H9 (cell line): Measurements from ENCODE around the gene LETM1. TPM values are rescaled to one million over a fixed set of nuclear protein-coding genes. Genes with fewer than 3 reads are reported as not detected.

Source experiments
- DNase-seq: peaks from one replicate; pipeline ENCODE4 v3.0.0-alpha.2; 2017
- H2AFZ ChIP-seq: one replicate; pipeline ENCODE4 v1.6.1; 2013; ENCODE audit warnings: mild to moderate bottlenecking, low read length, control low read depth, moderate library complexity
- H2AK5ac ChIP-seq: 2 replicates; pipeline ENCODE4 v1.6.1; 2013; ENCODE audit warnings: low read length, control low read depth, mixed read lengths; ENCODE audit not compliant: insufficient read length
- H2BK120ac ChIP-seq: one replicate; pipeline ENCODE4 v1.6.1; 2013; ENCODE audit warnings: low read depth, mild to moderate bottlenecking, low read length, control low read depth, inconsistent platforms; ENCODE audit not compliant: poor library complexity, severe bottlenecking
- H2BK12ac ChIP-seq: 2 replicates; pipeline ENCODE4 v1.6.1; 2013; ENCODE audit warnings: low read length, control low read depth, mixed read lengths, low read depth; ENCODE audit not compliant: insufficient read length
- H2BK15ac ChIP-seq: 2 replicates; pipeline ENCODE4 v1.6.1; 2013; ENCODE audit warnings: low read depth, low read length, control low read depth
- H2BK20ac ChIP-seq: one replicate; pipeline ENCODE4 v1.6.1; 2013; ENCODE audit warnings: low read depth, mild to moderate bottlenecking, low read length, control low read depth, inconsistent platforms; ENCODE audit not compliant: poor library complexity, severe bottlenecking
- H2BK5ac ChIP-seq: 2 replicates; pipeline ENCODE4 v1.6.1; 2013; ENCODE audit warnings: low read length, control low read depth, mixed read lengths; ENCODE audit not compliant: insufficient read length
- H3K14ac ChIP-seq: 2 replicates; pipeline ENCODE4 v1.6.1; 2013; ENCODE audit warnings: low read length, control low read depth; ENCODE audit not compliant: insufficient read depth
- H3K18ac ChIP-seq: 2 replicates; pipeline ENCODE4 v1.6.1; 2013; ENCODE audit warnings: low read depth, mild to moderate bottlenecking, mixed read lengths, low read length, control low read depth; ENCODE audit not compliant: insufficient read length
- H3K23ac ChIP-seq: 2 replicates; pipeline ENCODE4 v1.6.1; 2013; ENCODE audit warnings: low read length, control low read depth, mixed read lengths, low read depth; ENCODE audit not compliant: insufficient read length
- H3K23me2 ChIP-seq: 2 replicates; pipeline ENCODE4 v1.6.1; 2013; ENCODE audit warnings: low read depth, mild to moderate bottlenecking, mixed read lengths, low read length, control low read depth; ENCODE audit not compliant: insufficient read length, poor library complexity, severe bottlenecking
- H3K27ac ChIP-seq: 2 replicates; pipeline ENCODE4 v1.5.1; 2013; ENCODE audit warnings: low read length, control low read depth, mixed read lengths, low read depth; ENCODE audit not compliant: insufficient read length
- H3K27me3 ChIP-seq: 2 replicates; pipeline ENCODE4 v1.6.1; 2013; ENCODE audit warnings: low read length, control low read depth, inconsistent platforms; ENCODE audit not compliant: insufficient read depth
- H3K4ac ChIP-seq: 2 replicates; pipeline ENCODE4 v1.6.1; 2013; ENCODE audit warnings: low read depth, mild to moderate bottlenecking, control low read depth, inconsistent platforms, low read length, moderate library complexity
- H3K4me1 ChIP-seq: 2 replicates; pipeline ENCODE4 v1.6.1; 2013; ENCODE audit warnings: low read length, control low read depth, inconsistent platforms; ENCODE audit not compliant: insufficient read depth
- H3K4me2 ChIP-seq: 2 replicates; pipeline ENCODE4 v1.6.1; 2013; ENCODE audit warnings: low read length, control low read depth, mixed read lengths; ENCODE audit not compliant: insufficient read length, insufficient read depth
- H3K56ac ChIP-seq: 2 replicates; pipeline ENCODE4 v1.6.1; 2013; ENCODE audit warnings: low read depth, mild to moderate bottlenecking, mixed read lengths, low read length, control low read depth; ENCODE audit not compliant: insufficient read length
- H3K79me1 ChIP-seq: 2 replicates; pipeline ENCODE4 v1.6.1; 2013; ENCODE audit warnings: low read depth, mild to moderate bottlenecking, moderate library complexity, low read length, control low read depth, inconsistent platforms; ENCODE audit not compliant: insufficient read depth, poor library complexity, severe bottlenecking
- H3K79me2 ChIP-seq: 2 replicates; pipeline ENCODE4 v1.6.1; 2013; ENCODE audit warnings: low read length, control low read depth, inconsistent platforms; ENCODE audit not compliant: insufficient read depth
- H3K9ac ChIP-seq: 2 replicates; pipeline ENCODE4 v1.6.1; 2013; ENCODE audit warnings: low read length, control low read depth, mixed read lengths; ENCODE audit not compliant: insufficient read length; ENCODE audit errors: extremely low read depth
- H3K9me3 ChIP-seq: one replicate; pipeline ENCODE4 v1.6.1; 2013; ENCODE audit warnings: low read depth, low read length, inconsistent platforms; ENCODE audit not compliant: control insufficient read depth
- H3T11ph ChIP-seq: one replicate; pipeline ENCODE4 v1.6.1; 2013; ENCODE audit warnings: mild to moderate bottlenecking, low read length, control low read depth, inconsistent platforms
- H4K20me1 ChIP-seq: one replicate; pipeline ENCODE4 v1.6.1; 2013; ENCODE audit not compliant: control insufficient read depth, insufficient read length, insufficient read depth
- H4K5ac ChIP-seq: 2 replicates; pipeline ENCODE4 v1.6.1; 2013; ENCODE audit warnings: low read depth, mild to moderate bottlenecking, mixed read lengths, low read length, control low read depth; ENCODE audit not compliant: insufficient read length
- H4K8ac ChIP-seq: replicated peaks from 2 replicates; pipeline ENCODE4 v1.6.1; 2013; ENCODE audit warnings: low read length, control low read depth, mixed read lengths, low read depth; ENCODE audit not compliant: insufficient read length
- H4K91ac ChIP-seq: 2 replicates; pipeline ENCODE4 v1.6.1; 2013; ENCODE audit warnings: low read depth, mild to moderate bottlenecking, moderate library complexity, mixed read lengths, low read length, control low read depth; ENCODE audit not compliant: insufficient read length
- H3K27ac Mint-ChIP-seq, 3 experiments: 2 replicates in 2 of 3; 3 replicates in 1 of 3; pipeline ENCODE4 v1.8.0; 2020 to 2021; ENCODE audit warnings: mixed read lengths in 3 of 3, mild to moderate bottlenecking in 1 of 3, moderate library complexity in 1 of 3
- H3K27me3 Mint-ChIP-seq: 2 replicates; pipeline ENCODE4 v1.8.0; 2021; ENCODE audit warnings: low read depth, mild to moderate bottlenecking, moderate library complexity, mixed read lengths
- H3K36me3 Mint-ChIP-seq, 3 experiments: 2 replicates in 2 of 3; 3 replicates in 1 of 3; pipeline ENCODE4 v1.8.0; 2020 to 2021; ENCODE audit warnings: low read depth in 3 of 3, mixed read lengths in 3 of 3; ENCODE audit not compliant: insufficient read depth in 1 of 3
- H3K4me1 Mint-ChIP-seq, 2 experiments: 2 replicates each; pipeline ENCODE4 v1.8.0; 2020; ENCODE audit warnings: mixed read lengths in 2 of 2
- H3K4me3 Mint-ChIP-seq, 2 experiments: 2 replicates in 1 of 2; 3 replicates in 1 of 2; pipeline ENCODE4 v1.8.0; 2020 to 2021; ENCODE audit warnings: mild to moderate bottlenecking in 2 of 2, mixed read lengths in 2 of 2, moderate library complexity in 1 of 2
- H3K9me3 Mint-ChIP-seq, 2 experiments: 2 replicates in 1 of 2; 3 replicates in 1 of 2; pipeline ENCODE4 v1.8.0; 2020; ENCODE audit warnings: mild to moderate bottlenecking in 2 of 2, mixed read lengths in 2 of 2, moderate library complexity in 1 of 2
- CTCF ChIP-seq: fragments of 200-600 bp; sonication (generic); conservative IDR thresholded peaks from 3 replicates; pipeline ENCODE4 v1.8.0; 2021; ENCODE audit warnings: antibody characterized with exemption, mild to moderate bottlenecking
- WGBS: extraction: QIAGEN DNeasy Blood & Tissue Kit; methylation state at CpG from one replicate; pipeline ENCODE4 v1.1.7; 2013; ENCODE audit warnings: missing lambda C conversion rate, low lambda C conversion rate, mixed read lengths; ENCODE audit not compliant: insufficient read length; ENCODE audit errors: extremely low coverage; 5-methylcytosine and 5-hydroxymethylcytosine counted together
- total RNA-seq: library from RNA; stranded (reverse); gene quantifications from 2 replicates; pipeline ENCODE4 v1.2.1, GENCODE V29; 2021

LETM1 gene
- total RNA-seq, 1 experiment from 2014 or later: 43.4 TPM

- H2BK15ac ChIP-seq: no peak within 1 kb of the TSS
- no peak within 1 kb of the TSS for H4K91ac ChIP-seq
- H2AK5ac ChIP-seq: no peak within 1 kb of the TSS
- no peak within 1 kb of the TSS; the same call in 1 of the 2 replicates for H3K14ac ChIP-seq
- H3K9me3 ChIP-seq: no peaks in the 10 kb centered on the region
- H2BK20ac ChIP-seq: no peak within 1 kb of the TSS
- peak; percentile 86 for DNase-seq
- no peak within 1 kb of the TSS for H3K27ac Mint-ChIP-seq
- no peak within 1 kb of the TSS for H2BK120ac ChIP-seq
- H4K5ac ChIP-seq: no peak within 1 kb of the TSS
- H3K18ac ChIP-seq: no peak within 1 kb of the TSS
- peak within 1 kb of the TSS; percentile 25 for H3K4me2 ChIP-seq
- no CpG with 5 or more reads among the region's 95 CpGs for WGBS
- H3K23ac ChIP-seq: no peak within 1 kb of the TSS
- H4K8ac ChIP-seq: no peak within 1 kb of the TSS
- H3K27me3 ChIP-seq: peaks cover 2% of the 10 kb centered on the region; the same call in 1 of the 2 replicates
- no peak within 1 kb of the TSS for H2AFZ ChIP-seq
- no peaks in the 10 kb centered on the region for H4K20me1 ChIP-seq
- peaks cover 38% of the 10 kb centered on the region for H3K27me3 Mint-ChIP-seq
- peak within 1 kb of the TSS; percentile 64 to 77 for H3K4me3 Mint-ChIP-seq
- H3K4me1 ChIP-seq: no peaks in the 10 kb centered on the region
- H3K79me2 ChIP-seq: no peaks in the 10 kb centered on the region
- H3K9ac ChIP-seq: no peak within 1 kb of the TSS
- H3K4me1 Mint-ChIP-seq: peaks cover 11 to 25% of the 10 kb centered on the region in 2 experiments
- H3K4ac ChIP-seq: no peak within 1 kb of the TSS
- peaks cover 0 to 6% (median 5%) of the 10 kb centered on the region in 3 experiments; a peak in 1 of 7 replicates for H3K36me3 Mint-ChIP-seq
- no peak within 1 kb of the TSS for H3K27ac ChIP-seq
- no peaks in the 10 kb centered on the region for H3K79me1 ChIP-seq
- H2BK5ac ChIP-seq: no peak within 1 kb of the TSS
- TF ChIP-seq CTCF: no peak
- no peak within 1 kb of the TSS for H2BK12ac ChIP-seq
- no peak within 1 kb of the TSS for H3K56ac ChIP-seq
- peaks cover 7% of the 10 kb centered on the region for H3K23me2 ChIP-seq
- H3T11ph ChIP-seq: no peak within 1 kb of the TSS
- no peaks in the 10 kb centered on the region for H3K9me3 Mint-ChIP-seq
Observed at GRCh38 chr4:1792832-1793495, 63.0 kb downstream of the LETM1 start, which contains the start of gene FGFR3. Gene FGFR3, plus strand, starts transcription at chr4:1793293. Its CDS starts 642 bp downstream, at chr4:1793935.
